HG03060 (cell line): ENCODE data around the gene PIK3CD.

Source experiments
- ATAC-seq: cut with Tn5 transposase; IDR thresholded peaks from one replicate; pipeline ENCODE4 v1.9.1; 2021; ENCODE audit warnings: low read depth, moderate number of reproducible peaks; ENCODE audit not compliant: unreplicated experiment

Gene PIK3CD

GRCh38 chr1:9651565-9652378 lies at the start of gene PIK3CD:
Gene PIK3CD (plus strand): TSS chr1:9651731. CDS start chr1:9710456, 58,725 bp downstream.
- no peak for ATAC-seq

- ATAC-seq: no peak
Measured at GRCh38 chr1:9601942-9602793, 49.4 kb upstream of the PIK3CD start.

DNA sequence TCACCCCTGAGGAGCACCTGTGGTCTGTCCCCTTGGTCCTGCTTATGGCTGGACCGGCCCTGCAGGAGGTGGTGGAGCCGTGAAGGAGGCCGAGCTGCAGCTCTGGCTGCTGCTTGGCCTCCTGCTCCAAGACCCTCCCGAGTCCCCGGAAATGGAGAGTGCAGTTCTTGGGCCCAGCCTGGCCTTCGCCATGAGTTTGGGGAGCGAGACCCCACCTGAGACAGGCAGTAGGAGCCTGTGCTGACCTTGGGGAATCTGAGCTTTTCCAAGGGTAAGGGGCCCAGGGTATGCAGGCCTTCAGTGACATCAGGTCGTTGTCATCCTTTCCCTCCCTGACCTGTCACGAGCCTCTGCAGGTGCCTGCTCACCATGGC lies 48.8 kb upstream of the PIK3CD start:
- no peak for ATAC-seq

GRCh38 chr1:9603307-9603706 lies 48.2 kb upstream of the PIK3CD start:
- ATAC-seq: no peak

- ATAC-seq: no peak
Measured at GRCh38 chr1:9603766-9604753, 47.5 kb upstream of the PIK3CD start.

- no peak for ATAC-seq
Measured at GRCh38 chr1:9604836-9605235, 46.7 kb upstream of the PIK3CD start.

DNA sequence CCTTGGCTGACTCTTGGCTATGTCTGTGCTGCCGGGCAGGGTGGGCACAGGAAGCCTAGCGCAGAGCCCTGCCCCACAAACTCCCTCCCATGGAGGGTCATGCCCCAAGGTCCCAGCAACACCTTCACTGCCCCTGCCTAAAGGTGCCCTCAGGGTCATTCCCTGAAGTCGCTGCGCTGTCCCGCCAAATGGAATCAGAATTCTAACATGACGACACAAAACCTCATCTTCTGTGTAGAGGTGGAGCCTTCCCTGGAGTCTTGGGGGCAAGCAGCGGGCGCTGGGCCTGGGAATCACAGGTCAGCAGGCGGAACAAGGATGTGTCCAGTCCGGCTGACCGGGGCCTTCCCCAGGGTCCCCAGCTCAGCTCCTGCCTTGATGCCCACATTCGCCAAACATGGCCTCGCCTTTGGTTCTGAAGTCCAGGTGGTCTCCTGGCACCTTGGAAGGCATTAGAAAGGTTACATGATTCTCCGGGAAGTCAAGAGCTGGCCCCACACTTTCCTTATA lies 45.5 kb upstream of the PIK3CD start:
- ATAC-seq: no peak

GRCh38 chr1:9606458-9606857 lies 45.1 kb upstream of the PIK3CD start:
- ATAC-seq: no peak

DNA sequence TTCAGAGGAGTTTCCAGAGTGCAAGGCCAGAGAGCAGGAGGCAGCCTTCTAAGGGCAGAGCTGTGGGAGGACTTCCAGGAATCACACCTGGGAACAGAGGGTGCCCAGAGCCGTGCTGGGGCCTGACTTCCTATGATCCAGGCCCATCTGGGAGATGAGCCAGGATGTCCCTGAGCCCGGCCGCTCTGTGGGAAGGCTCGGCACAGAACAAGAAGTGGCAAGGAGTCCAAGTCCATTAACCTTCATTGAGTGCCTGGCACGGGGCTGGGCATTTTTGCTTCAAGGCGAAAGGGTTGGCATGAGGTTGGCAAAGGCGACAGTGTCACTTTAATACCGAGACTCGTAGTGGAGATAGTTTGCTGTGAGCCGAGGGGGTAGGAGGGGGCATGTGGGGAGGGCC lies 44.6 kb upstream of the PIK3CD start:
- ATAC-seq: no peak

GRCh38 chr1:9607352-9607751 lies 44.2 kb upstream of the PIK3CD start:
- no peak for ATAC-seq

DNA sequence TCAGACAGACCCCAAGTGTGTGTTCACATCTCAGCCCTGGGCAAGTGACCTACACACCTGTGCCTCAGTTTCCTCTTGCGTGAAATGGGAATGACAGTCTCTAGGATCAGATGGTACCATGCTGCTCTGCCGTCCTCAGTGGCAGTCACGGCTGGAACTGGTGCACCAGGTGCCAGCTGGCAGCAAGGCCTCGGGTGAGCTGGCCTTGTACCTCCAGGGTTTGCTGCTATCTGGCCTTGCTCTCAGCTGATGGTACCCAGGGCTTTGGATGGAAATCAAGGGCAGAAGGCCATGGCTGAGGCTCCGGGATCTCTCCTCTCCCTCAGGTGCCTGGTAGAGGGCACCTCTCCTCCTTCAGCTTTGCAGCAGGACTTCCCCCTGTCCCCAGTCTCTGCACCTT lies 41.5 kb upstream of the PIK3CD start:
- ATAC-seq: no peak

DNA sequence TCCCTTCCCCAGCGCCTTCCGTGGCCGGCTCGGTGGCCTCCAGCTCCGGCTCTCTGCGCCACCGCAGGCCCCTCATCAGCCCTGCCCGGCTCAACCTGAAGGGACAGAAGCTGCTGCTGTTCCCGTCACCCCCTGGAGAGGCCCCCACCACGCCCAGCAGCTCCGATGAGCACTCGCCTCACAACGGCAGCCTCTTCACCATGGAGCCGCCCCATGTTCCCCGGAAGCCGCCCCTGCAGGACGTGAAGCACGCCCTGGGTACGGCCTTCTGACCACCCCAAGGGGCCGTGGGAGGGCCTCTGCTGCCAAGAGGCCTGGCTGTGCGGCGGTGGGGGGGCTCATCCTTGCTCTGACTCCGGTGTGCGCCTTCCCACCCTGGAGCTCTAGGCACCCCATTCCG lies 41.0 kb upstream of the PIK3CD start:
- ATAC-seq: no peak

- ATAC-seq: no peak
Measured at GRCh38 chr1:9611716-9612115, 39.8 kb upstream of the PIK3CD start.

DNA sequence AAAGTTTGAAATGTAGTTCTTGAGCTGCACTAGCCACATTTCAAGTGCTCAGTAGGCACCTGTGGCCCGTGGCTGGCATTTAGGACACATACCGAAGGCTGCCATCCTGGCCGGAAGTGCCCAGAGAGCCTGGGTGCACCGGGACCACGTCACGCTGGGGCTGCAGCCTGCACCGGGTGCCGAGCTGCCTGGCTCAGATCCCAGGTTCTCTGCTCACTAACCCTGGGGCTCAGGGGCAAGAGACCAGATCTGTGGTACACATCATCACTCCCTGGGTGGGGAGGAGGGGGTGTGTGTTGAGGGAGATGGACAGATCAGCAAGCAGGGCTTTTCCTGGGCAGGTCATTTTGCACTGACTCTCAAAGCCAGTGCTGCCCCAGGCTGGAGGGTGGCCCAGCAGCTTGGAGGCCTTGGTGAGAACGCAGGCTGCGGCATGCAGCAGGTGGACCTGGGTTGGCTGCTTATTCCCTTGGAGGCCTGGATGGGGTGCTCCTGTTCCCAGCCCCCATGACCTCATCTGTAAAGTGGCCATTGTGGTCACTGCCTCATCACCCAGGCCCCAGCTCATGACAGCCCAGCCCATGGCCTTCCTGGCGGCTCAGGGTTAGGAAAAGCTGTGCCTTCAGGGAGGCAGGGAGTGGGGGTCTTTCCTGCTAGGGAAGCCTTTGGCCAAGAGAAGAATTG lies 39.2 kb upstream of the PIK3CD start:
- no peak for ATAC-seq

GRCh38 chr1:9612871-9613624 lies 38.5 kb upstream of the PIK3CD start:
- ATAC-seq: no peak

DNA sequence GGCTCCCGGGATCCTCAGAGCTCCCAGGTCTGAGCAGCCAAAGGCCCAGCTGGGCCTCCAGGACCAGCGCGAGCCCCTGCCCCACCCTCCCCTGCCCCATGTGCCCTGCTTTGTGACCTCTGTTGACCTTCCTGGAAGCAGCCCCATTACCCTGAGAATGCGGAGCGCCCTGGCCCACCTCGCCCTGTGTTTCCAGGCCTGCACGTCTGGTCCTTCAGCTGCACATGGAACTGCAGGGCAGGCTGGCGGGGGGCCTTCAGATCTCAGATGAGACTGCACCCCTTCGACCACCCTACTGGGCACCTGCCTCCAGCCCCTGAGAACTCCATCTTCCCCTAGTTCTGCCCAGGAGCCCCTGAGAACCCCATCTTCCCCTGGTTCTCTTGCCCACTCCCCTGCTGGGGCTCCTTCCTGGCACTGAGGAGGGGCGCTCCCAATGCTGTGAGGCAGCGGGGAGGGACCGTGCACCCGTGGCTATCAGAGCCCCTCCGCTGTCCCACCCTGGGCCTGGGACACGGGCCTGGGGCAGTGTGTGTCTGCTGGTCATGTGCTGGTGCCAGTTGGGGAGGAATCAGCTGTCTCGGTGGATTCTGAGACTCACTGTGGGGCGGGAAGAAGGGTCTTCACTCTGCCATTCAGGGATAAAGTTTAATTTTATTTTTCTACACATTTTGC lies 37.8 kb upstream of the PIK3CD start:
- no peak for ATAC-seq

GRCh38 chr1:9615316-9616063 lies 36.0 kb upstream of the PIK3CD start:
- ATAC-seq: no peak
